Astrocyte of the spinal cord (primary cell): ENCODE results near the gene RAMACL.

Source experiments
- DNase-seq: peaks from one replicate; pipeline ENCODE4 v3.0.0; 2011; ENCODE audit warnings: low read depth, low spot score
- H3K4me3 ChIP-seq: 2 replicates; pipeline ENCODE4 v1.5.1; 2011; ENCODE audit warnings: low read depth, mild to moderate bottlenecking, low read length, moderate library complexity
- in situ Hi-C: cut with HindIII; loops from 2 replicates; pipeline ENCODE4 v1.10.0; 2017; ENCODE audit warnings: low sequenced_read_pairs
- TF ChIP-seq, protein P1 (sequence below): IDR thresholded peaks from 2 replicates; pipeline ENCODE4 v1.5.1; 2012; ENCODE audit warnings: low read depth, mild to moderate bottlenecking, low read length, inconsistent platforms

The RAMACL gene

DNA sequence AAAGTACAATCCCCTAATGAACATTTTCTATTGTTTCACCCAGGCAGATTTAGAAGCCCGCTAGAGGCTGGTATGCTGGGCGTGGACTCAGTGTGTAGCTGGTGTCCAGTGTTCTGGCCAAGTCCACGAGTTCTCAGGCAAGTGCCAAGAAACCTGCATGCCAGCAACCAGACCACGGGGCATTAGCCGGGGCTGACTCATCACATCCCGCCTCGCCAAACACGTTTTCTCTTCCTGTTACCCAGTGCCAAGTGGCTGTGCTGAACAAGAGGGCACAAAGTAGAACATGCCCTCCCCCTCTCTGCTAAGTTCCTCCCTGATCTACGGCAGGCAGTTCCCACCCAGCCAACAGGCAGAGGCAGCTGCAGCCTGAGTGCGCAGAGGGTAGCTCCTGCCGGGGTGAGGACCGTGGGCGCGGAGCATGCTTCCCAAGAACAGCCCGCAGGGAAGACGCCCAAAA, 29.6 kb downstream of the RAMACL start:
- DNase-seq = peak; percentile 91
- in situ Hi-C loops = no loop called here
- H3K4me3 ChIP-seq = no peak overlapping the region
- TF ChIP-seq, protein P1, sequence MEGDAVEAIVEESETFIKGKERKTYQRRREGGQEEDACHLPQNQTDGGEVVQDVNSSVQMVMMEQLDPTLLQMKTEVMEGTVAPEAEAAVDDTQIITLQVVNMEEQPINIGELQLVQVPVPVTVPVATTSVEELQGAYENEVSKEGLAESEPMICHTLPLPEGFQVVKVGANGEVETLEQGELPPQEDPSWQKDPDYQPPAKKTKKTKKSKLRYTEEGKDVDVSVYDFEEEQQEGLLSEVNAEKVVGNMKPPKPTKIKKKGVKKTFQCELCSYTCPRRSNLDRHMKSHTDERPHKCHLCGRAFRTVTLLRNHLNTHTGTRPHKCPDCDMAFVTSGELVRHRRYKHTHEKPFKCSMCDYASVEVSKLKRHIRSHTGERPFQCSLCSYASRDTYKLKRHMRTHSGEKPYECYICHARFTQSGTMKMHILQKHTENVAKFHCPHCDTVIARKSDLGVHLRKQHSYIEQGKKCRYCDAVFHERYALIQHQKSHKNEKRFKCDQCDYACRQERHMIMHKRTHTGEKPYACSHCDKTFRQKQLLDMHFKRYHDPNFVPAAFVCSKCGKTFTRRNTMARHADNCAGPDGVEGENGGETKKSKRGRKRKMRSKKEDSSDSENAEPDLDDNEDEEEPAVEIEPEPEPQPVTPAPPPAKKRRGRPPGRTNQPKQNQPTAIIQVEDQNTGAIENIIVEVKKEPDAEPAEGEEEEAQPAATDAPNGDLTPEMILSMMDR = no peak

DNA sequence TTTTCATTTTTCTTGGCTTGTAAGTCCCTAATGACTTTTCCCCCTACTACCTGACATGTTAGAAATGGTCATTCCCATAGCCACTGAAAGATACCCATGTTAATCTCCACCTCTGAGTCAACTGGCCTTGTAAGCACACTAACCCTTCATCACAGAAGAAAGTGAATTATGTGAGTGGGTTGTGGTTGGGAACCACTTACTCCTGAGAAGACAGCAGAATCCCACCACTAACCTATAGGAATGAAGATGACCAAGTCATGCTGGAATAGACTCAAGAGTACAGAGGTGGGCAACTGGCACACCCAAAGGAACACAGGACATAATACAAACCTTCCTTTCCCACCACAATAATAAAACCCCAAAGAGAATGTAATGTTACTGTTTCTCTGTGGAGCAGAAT, 30.1 kb downstream of the RAMACL start:
- in situ Hi-C loops = no loop called here
- H3K4me3 ChIP-seq = no peak overlapping the region
- TF ChIP-seq, protein P1 = no peak
- no peak for DNase-seq

DNA sequence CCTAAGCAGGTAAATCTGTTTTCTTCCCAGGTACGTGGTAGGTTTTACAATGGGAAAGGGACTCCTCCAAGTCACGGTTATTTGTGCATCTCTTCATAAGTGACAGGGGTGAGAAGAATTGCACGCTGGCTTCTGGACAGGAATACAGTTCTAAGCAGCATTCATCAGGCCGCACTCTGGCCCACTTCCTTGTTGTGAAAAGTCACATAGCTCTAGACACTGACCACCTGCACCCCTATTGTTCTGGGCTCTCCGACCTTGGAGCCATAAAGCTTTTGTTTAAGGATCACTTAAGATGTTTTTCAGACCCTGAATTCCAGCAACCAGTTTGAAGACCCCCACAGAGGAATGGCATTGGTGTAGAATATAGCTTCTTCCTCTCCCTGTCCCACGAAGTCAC, 31.4 kb downstream of the RAMACL start:
- no peak for DNase-seq
- H3K4me3 ChIP-seq = no peak overlapping the region
- in situ Hi-C loops = no loop called here
- TF ChIP-seq, protein P1 = no peak

DNA sequence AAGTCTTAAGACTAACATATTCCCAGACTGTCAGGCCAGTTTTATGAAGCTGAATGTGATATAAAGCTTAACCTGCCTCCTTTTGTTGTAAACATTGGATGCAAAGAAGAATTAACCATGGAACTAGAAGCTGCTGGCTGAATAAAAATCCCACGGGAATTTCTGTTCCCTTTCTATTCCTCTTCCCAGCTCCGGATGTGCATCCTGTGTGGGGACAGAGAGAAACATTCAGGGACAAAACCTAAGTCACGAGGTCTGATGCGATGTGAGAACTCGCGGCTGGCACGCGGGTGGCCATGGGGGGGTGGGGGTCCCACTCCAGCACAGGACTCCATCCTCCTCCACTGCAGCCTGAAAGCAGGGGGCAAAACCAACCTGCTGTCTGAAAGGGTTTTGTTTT, 32.2 kb downstream of the RAMACL start:
- H3K4me3 ChIP-seq = no peak overlapping the region
- in situ Hi-C loops = no loop called here
- TF ChIP-seq, protein P1 = no peak
- no peak for DNase-seq

DNA sequence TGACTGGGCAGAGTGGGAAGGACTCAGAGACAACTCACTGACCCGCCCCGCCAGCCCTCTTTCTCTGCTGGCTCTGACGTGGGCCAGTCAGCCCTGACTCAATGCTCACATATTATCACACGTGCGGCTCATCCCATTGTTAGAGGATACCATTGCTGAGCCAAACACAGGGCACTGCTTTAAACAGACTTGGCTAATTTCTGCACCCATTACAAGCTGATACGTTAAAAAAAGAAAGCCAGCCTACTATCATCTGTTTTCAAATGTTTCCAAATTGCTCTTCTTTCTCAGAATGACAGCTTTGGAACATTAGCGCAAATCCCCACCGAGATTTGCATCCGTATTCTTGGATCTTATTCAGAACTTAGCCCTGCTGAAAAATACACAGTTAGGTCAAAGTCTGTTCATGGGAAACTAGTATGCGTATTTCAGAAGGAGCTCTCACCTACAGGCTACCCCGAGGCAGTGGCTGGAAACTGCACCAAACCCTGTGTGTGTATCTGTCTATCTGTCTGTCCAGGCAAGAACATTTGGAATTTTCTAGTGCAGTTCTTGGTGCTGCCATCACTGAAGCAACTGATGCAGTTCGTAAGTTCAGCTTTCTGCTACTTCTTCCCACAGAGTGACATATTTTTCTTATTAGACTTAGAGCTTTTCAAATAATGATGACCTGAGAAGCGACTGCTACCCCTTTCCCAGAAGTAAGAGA, 32.8 kb downstream of the RAMACL start:
- no peak overlapping the region for H3K4me3 ChIP-seq
- DNase-seq = peak; percentile 88
- TF ChIP-seq, protein P1 = no peak
- in situ Hi-C loops = no loop called here

DNA sequence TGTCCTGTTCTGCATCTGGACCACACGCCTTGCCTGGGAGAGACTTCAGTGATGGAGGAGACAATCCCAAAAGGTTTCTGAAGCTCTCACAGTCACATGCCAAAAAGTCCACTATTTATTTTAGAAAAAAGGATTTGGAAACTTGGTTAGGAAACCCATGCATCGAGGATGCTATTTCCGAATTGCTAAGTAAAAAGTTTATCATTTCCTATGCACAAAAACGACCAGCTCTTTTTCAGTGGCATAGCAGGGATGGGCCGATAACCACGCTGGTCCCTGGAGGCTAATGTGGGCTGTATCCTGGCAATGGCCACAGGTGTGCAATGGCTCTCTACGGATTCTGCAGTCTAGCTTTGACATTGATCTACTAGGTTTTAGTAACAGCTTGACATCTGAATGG, 33.9 kb downstream of the RAMACL start:
- H3K4me3 ChIP-seq = no peak overlapping the region
- DNase-seq = no peak
- TF ChIP-seq, protein P1 = no peak
- in situ Hi-C loops = no loop called here
